ENCODE measurements around the gene CAPG. TPM values are rescaled to one million over a fixed set of nuclear protein-coding genes. Genes with fewer than 3 reads are reported as not detected.

CAPG gene
- total RNA-seq, 1 donor: 56.6 TPM

- no peak for TF ChIP-seq CTCF (IDR thresholded peaks at IDR 0.05; ENCODE audit: insufficient read depth, low read depth, low read length)
- H3K4me3 ChIP-seq (ENCODE audit: low read depth, low read length): no peak overlapping the region
- no peak for DNase-seq (ENCODE audit: low read depth)
Observed at GRCh38 chr2:85428343-85428881, 18.2 kb upstream of the CAPG start.

DNA sequence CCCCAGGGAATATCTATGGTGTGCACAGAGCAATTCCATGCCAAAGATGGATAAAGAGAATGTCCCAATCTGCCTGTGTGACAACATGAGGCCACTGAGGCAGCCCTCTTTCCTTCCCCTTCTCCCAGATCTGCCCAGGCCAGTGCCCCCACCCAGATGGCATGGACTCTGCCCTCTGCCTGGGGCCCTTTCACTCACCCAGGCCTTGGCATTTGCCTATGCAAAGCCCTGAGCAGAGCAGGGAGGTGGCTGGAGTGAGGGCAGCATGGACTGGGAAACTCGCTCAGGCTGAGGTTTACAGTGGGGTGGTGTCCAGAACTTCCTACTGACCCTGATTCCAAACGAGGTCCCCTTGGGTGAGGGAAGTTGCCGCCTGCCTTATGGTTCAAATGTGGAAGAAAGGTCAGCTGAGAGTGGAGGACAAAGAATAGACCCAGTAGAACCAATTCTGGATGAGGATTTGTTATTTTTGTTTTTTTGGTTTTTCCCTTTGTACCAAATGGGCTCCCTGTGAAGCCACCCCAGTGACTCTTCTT is 17.2 kb upstream of the CAPG start:
- H3K4me3 ChIP-seq (ENCODE audit: low read depth, low read length): no peak overlapping the region
- no peak for DNase-seq (ENCODE audit: low read depth)
- TF ChIP-seq CTCF (IDR thresholded peaks at IDR 0.05; ENCODE audit: insufficient read depth, low read depth, low read length): no peak

DNA sequence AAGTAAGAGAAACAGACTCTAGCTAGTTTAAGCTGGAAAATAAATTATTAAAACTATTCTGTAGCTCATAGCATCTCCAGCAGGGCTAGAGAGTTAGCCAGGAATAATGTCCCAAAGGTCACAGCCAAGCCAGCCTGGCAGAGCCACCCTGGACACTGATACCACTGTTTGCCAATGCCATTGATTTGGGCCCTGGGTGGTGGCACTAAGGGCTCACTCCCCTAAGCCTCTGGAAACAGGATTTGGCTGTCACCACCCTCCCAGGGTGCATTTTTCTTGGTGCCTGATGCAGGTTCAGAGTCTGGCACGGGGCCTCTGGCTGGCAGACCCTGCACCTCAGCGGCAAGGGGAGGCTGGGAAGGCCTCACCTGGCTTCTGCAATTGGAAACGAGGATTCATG is 15.4 kb upstream of the CAPG start:
- DNase-seq (ENCODE audit: low read depth): no peak
- H3K4me3 ChIP-seq (ENCODE audit: low read depth, low read length): no peak overlapping the region
- TF ChIP-seq CTCF (IDR thresholded peaks at IDR 0.05; ENCODE audit: insufficient read depth, low read depth, low read length): no peak

GRCh38 chr2:85423525-85423924 is 13.4 kb upstream of the CAPG start:
- no peak for DNase-seq (ENCODE audit: low read depth)
- no peak for TF ChIP-seq CTCF (IDR thresholded peaks at IDR 0.05; ENCODE audit: insufficient read depth, low read depth, low read length)
- H3K4me3 ChIP-seq (ENCODE audit: low read depth, low read length): no peak overlapping the region

GRCh38 chr2:85422072-85422457 is 11.9 kb upstream of the CAPG start:
- TF ChIP-seq CTCF (IDR thresholded peaks at IDR 0.05; ENCODE audit: insufficient read depth, low read depth, low read length): no peak
- no peak overlapping the region for H3K4me3 ChIP-seq (ENCODE audit: low read depth, low read length)
- DNase-seq (ENCODE audit: low read depth): no peak

- no peak for TF ChIP-seq CTCF (IDR thresholded peaks at IDR 0.05; ENCODE audit: insufficient read depth, low read depth, low read length)
- DNase-seq (ENCODE audit: low read depth): peak; percentile 75
- H3K4me3 ChIP-seq (ENCODE audit: low read depth, low read length): no peak overlapping the region
Observed at GRCh38 chr2:85421260-85422071, 11.3 kb upstream of the CAPG start.
